Measurements from ENCODE around the gene TCERG1L. TPM values are rescaled to one million over a fixed set of nuclear protein-coding genes. Genes with fewer than 3 reads are reported as not detected.

Gene TCERG1L
- total RNA-seq, 1 experiment from 2014 or later, result not detected

DNA sequence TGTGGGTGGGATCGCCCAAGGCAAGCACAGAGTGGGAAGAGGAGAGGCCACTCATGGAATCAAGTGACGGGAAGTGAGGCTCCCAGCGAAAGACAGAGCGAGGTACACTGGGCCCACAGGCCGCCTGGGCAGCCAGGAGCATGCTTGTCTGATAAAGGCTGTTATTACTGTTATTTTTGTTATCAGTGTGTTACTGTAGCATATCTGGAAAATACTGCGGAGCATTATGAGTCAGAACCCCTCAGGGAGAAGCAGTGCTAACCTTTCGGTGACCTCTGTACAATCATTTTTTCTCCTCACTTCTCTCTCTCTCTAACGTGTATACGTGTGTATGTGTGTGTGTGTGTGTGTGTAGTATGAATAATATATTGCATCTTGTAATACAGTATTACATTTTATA, 3.8 kb upstream of the TCERG1L start:
- DNase-seq (ENCODE audit: low spot score), result no peak

- DNase-seq (ENCODE audit: low spot score), result no peak
Measured at GRCh38 chr10:131314799-131315198, 3.3 kb upstream of the TCERG1L start.

- DNase-seq (ENCODE audit: low spot score), result no peak
Measured at GRCh38 chr10:131314148-131314547, 2.6 kb upstream of the TCERG1L start.

DNA sequence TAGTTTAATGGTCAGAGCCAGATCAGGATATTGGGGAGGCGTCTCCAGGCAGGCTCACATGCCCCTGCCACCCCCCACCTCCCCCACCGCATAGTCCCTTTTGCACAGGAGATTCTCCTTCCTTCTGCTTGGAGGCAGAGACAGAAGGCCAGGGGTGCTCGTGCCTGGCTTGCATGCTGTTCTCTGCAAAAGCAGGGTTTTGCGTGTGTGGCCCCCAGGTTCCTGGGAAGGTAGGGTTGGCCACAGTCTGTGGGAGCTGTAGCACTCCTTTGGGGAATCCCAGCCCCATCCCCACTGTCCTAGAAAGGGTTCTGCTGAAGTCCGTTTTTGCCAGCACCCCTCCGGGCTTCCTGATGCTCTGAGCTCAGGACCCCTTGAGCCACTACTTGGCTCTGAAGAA, 1.9 kb upstream of the TCERG1L start:
- DNase-seq (ENCODE audit: low spot score), result no peak

DNA sequence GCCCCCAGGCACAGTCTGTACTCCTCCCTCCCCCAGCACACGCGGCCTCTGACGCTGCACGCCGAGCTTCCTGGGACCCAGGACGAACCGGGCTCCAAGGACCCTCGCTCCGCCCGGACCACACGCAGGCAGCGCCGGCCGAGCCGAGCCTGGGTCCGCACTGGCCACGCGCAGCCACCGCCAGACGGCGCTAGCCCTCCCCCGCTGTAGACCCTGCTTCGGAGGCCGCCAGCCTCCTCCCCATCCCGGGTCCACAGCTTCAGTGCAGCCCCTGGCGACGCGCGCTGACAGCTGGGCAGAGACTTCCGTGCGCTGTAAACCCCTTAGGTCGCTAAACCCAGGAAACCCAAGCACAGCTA, 936 bp upstream of the TCERG1L start:
- no peak for DNase-seq (ENCODE audit: low spot score)

DNA sequence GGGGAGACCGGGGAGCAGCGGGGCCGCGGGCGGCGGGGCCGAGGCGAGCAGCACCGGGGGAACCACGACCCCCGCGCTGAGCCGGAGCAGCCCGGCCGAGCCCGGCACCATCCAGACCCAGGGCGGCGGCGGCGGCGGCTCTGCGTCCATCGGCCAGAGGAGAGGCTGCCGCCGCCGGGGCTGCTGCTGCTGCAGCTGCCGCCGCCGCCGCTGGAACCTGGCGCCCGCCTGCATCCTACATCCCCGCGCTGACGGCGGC, 190 bp downstream of the TCERG1L start:
- DNase-seq (ENCODE audit: low spot score), result no peak

DNA sequence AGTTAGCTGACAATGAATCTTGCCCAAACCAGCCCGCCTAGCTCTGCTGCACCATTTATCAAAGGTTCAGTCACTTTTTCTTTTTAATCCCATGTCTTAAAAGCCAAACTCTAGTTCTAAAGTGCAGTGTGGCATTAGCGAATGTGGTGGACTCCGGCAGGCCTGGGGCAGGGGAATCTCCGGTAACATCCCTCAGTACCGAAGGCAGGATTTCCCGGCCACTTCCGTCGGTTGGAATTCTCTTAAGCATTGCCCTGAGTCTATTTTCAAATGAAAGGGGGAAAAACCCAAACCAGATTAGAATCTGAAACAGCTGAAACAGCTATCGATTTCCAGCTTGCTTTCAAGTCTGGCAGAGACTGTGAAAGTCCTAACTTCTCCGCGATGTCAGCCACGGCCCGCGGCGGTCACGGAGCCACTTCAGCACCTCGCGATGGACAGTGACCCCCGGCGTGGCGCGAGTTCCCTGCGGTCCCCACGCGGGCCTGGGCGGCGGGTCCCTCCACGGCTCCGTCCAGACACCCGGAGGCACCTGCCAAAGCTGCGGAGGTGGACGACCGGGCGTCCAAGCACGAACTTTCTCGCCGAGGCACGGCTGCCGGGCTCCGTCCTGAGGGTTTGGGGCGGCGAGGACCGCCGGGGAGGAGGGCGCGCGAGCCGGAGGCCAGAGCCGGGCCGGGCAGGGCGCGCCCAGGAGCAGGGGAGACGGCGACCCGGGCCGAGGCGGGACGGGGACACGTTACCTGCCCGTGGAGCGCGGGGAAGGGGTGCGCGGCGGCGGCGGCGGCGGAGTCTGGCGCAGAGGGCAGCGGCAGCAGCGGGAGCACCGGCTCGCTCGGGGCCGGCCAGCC, 745 bp downstream of the TCERG1L start:
- DNase-seq (ENCODE audit: low spot score), result no peak

GRCh38 chr10:131310142-131310541, 1.4 kb downstream of the TCERG1L start:
- no peak for DNase-seq (ENCODE audit: low spot score)

- DNase-seq (ENCODE audit: low spot score), result no peak
Measured at GRCh38 chr10:131300508-131300907, 11.0 kb downstream of the TCERG1L start.

DNA sequence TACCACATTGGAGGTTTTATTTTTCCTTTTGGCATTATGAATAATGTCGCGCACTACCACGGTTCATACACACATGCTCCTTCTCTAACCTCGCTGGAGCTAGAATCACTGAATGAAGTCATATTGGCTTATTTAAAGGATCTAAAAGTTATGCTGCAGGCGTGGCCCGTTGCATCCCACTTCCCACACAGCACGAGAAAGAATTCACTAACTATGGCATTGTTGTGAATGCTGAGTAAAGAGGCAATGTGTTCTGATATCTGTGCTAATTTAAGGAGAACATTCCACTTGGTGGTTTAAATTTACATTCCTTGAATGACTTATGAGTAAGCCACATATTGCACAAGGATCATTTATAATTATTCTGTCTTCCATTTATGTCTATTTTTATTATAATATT, 20.7 kb downstream of the TCERG1L start:
- DNase-seq (ENCODE audit: low spot score), result no peak

- no peak for DNase-seq (ENCODE audit: low spot score)
Measured at GRCh38 chr10:131288648-131289047, 22.9 kb downstream of the TCERG1L start.

DNA sequence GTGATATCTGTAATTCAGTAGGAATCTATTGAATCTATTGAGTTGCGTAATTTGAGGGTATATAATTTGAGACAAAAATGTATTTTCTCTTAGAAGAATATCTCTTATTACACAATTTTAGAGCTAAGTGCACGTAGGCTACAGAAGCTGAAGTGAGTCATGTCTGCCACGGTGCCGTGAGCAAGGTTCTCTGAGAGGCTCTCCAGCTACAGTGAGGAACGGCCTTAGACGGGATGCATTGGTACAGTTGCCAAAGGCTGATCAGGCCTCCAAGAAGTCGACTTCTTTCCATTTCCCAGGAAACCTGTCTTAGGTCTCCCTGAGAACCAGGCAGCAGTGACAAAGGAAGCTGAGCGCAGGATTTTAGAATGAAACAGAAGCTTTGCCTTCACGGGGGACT, 28.6 kb downstream of the TCERG1L start:
- no peak for DNase-seq (ENCODE audit: low spot score)

DNA sequence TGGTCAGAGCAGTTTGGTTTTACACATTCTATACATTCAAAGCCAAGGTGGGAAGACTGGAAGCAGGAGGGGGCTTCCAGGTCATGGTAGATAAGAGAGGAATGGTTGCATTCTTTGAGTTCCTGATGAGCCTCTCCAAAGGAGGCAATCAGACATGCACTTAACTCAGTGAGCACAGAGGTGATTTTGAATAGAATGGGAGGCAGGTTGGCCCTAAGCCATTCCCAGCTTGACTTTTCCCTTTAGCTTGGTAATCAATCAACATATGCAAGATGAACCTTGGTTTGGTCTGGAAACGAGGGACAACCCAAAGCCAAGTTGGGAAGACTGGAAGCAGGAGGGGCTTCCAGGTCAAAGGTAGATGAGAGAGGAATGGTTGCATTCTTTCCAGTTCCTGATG, 31.4 kb downstream of the TCERG1L start:
- DNase-seq (ENCODE audit: low spot score), result no peak

DNA sequence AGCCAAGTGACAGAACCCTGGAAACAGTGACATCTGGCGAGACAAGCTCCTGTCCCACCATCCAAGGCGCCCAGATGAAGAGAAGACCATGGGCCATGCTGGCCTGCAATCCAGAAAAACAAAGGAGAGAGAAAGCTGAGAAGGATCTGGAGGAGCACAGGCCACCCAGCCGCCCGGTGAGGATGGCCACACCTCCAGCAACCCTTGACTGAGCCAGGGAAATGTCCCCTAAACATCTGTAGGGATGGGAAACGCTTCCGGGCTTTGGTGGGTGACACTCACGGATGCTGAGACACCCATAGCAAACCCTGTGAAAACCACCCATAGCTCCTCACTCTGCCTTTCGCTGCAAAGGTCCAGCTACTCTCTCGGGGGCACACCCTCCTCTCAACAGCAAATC, 32.0 kb downstream of the TCERG1L start:
- no peak for DNase-seq (ENCODE audit: low spot score)

GRCh38 chr10:131277969-131278368, 33.6 kb downstream of the TCERG1L start:
- DNase-seq (ENCODE audit: low spot score), result no peak

GRCh38 chr10:131277278-131277677, 34.2 kb downstream of the TCERG1L start:
- no peak for DNase-seq (ENCODE audit: low spot score)

DNA sequence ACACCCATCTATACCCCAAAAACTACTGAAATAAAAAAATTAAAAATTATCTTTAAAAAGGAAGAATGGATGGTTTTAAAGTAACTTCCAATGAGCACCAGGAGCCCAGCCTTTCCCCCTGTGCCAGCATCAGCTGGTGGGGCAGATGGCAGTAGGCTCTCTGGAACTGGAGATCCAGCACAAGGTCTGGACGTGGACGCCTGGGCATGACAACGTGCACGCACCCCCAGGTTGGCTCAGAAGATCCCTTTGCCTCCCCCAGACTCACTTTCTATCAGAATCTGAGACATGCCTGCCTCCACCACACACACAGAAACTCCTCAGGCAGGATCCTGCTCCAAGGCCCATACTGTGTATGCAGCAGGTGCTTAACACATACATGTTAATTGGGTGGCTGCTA, 35.8 kb downstream of the TCERG1L start:
- DNase-seq (ENCODE audit: low spot score), result no peak

GRCh38 chr10:131274883-131275282, 36.6 kb downstream of the TCERG1L start:
- DNase-seq (ENCODE audit: low spot score), result no peak

- DNase-seq (ENCODE audit: low spot score), result no peak
Measured at GRCh38 chr10:131274133-131274880, 37.2 kb downstream of the TCERG1L start.

GRCh38 chr10:131273476-131273875, 38.0 kb downstream of the TCERG1L start:
- DNase-seq (ENCODE audit: low spot score), result no peak

DNA sequence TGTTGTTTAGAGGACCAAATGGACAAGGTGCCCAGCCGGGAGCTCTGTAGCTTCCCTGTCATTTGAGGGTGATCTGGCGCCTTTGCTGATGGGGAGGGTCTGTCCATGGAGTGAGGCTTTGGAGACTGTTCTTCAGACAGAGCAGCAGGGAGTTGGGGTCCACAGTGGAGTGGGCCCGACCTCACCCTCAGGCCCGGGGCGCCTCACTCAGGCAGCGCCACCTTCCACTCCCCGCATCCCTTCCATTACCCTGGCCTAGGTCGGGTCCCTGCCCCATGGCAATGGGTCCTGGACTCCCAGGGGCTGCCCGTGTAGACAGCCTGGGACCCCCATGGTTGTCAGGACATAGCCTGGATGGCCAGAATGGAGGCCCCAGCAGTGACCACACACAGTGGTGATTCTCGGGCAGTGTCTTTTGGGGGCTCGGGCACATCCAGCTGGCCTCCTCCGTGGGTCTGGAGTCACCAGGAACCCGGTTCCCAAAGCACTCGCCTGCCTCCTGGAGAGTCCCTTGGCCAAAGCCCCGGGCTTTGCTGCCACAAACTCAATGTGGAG, 38.5 kb downstream of the TCERG1L start:
- no peak for DNase-seq (ENCODE audit: low spot score)

DNA sequence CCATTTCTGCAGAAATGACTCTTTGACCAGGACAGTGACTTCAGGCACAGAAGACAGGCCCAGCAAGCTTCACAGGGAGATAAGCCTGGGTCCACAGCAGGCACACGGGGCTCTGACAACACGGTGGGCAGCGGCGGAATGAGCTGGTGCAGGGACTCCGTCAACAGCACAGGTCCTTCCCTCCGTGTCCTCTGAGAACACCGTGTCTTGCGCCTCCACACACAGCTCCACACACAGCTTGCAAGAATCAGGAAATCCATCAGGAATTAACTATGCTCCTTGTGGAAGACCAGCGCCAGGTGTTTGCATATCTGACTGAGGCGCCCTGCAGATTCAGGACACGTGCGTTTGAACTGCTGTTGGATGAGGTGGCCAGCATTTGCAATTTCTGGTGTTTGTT, 39.6 kb downstream of the TCERG1L start:
- DNase-seq (ENCODE audit: low spot score), result no peak

- no peak for DNase-seq (ENCODE audit: low spot score)
Measured at GRCh38 chr10:131271195-131271880, 40.2 kb downstream of the TCERG1L start.
